ENCODE data around the gene C1QTNF9. TPM values are rescaled to one million over a fixed set of nuclear protein-coding genes. Genes with fewer than 3 reads are reported as not detected.

The C1QTNF9 gene
- total RNA-seq, 1 donor from 2014 or later = not detected

- Mint-ChIP-seq H3K4me3 (ENCODE audit: low read depth) (no peak overlapping the region), H3K36me3 (ENCODE audit: insufficient read depth) (no peaks in the 10 kb centered on the region), H3K27ac (no peak overlapping the region), H3K4me1 (ENCODE audit: low read depth) (no peaks in the 10 kb centered on the region), H3K27me3 (no peaks in the 10 kb centered on the region), H3K9me3 (ENCODE audit: low read depth) (no peaks in the 10 kb centered on the region)
- no peak for DNase-seq (ENCODE audit: low spot score, unreplicated experiment)
- no peak for TF ChIP-seq CTCF (IDR thresholded peaks at IDR 0.05; ENCODE audit: unreplicated experiment)
These were observed 27.1 kb upstream of the C1QTNF9 start for GRCh38 chr13:24282256-24282655.

GRCh38 chr13:24284889-24285565 lies 24.4 kb upstream of the C1QTNF9 start:
- no peak overlapping the region for H3K4me3 Mint-ChIP-seq (ENCODE audit: low read depth)
- H3K27ac Mint-ChIP-seq = no peak overlapping the region
- H3K36me3 Mint-ChIP-seq (ENCODE audit: insufficient read depth) = peaks cover 7% of the 10 kb centered on the region
- no peaks in the 10 kb centered on the region for H3K9me3 Mint-ChIP-seq (ENCODE audit: low read depth)
- no peak for DNase-seq (ENCODE audit: low spot score, unreplicated experiment)
- no peak for TF ChIP-seq CTCF (IDR thresholded peaks at IDR 0.05; ENCODE audit: unreplicated experiment)
- H3K27me3 Mint-ChIP-seq = no peaks in the 10 kb centered on the region
- no peaks in the 10 kb centered on the region for H3K4me1 Mint-ChIP-seq (ENCODE audit: low read depth)

GRCh38 chr13:24286624-24287023 lies 22.8 kb upstream of the C1QTNF9 start:
- DNase-seq (ENCODE audit: low spot score, unreplicated experiment) = no peak
- H3K4me1 Mint-ChIP-seq (ENCODE audit: low read depth) = no peaks in the 10 kb centered on the region
- no peaks in the 10 kb centered on the region for H3K9me3 Mint-ChIP-seq (ENCODE audit: low read depth)
- H3K27ac Mint-ChIP-seq = no peak overlapping the region
- TF ChIP-seq CTCF (IDR thresholded peaks at IDR 0.05; ENCODE audit: unreplicated experiment) = no peak
- peaks cover 7% of the 10 kb centered on the region for H3K36me3 Mint-ChIP-seq (ENCODE audit: insufficient read depth)
- H3K4me3 Mint-ChIP-seq (ENCODE audit: low read depth) = no peak overlapping the region
- no peaks in the 10 kb centered on the region for H3K27me3 Mint-ChIP-seq

GRCh38 chr13:24287748-24288287 lies 21.6 kb upstream of the C1QTNF9 start:
- no peak for TF ChIP-seq CTCF (IDR thresholded peaks at IDR 0.05; ENCODE audit: unreplicated experiment)
- H3K36me3 Mint-ChIP-seq (ENCODE audit: insufficient read depth) = peaks cover 11% of the 10 kb centered on the region
- no peak for DNase-seq (ENCODE audit: low spot score, unreplicated experiment)
- no peaks in the 10 kb centered on the region for H3K4me1 Mint-ChIP-seq (ENCODE audit: low read depth)
- H3K4me3 Mint-ChIP-seq (ENCODE audit: low read depth) = no peak overlapping the region
- no peaks in the 10 kb centered on the region for H3K9me3 Mint-ChIP-seq (ENCODE audit: low read depth)
- H3K27me3 Mint-ChIP-seq = no peaks in the 10 kb centered on the region
- H3K27ac Mint-ChIP-seq = no peak overlapping the region

- no peaks in the 10 kb centered on the region for H3K9me3 Mint-ChIP-seq (ENCODE audit: low read depth)
These were observed 20.5 kb upstream of the C1QTNF9 start for GRCh38 chr13:24288870-24289269.

More at GRCh38 chr13:24288870-24289269, 20.5 kb upstream of the C1QTNF9 start:
- no peak overlapping the region for H3K27ac Mint-ChIP-seq
- H3K36me3 Mint-ChIP-seq (ENCODE audit: insufficient read depth) = peaks cover 12% of the 10 kb centered on the region
- TF ChIP-seq CTCF (IDR thresholded peaks at IDR 0.05; ENCODE audit: unreplicated experiment) = no peak
- H3K4me3 Mint-ChIP-seq (ENCODE audit: low read depth) = no peak overlapping the region
- H3K27me3 Mint-ChIP-seq = no peaks in the 10 kb centered on the region
- no peaks in the 10 kb centered on the region for H3K4me1 Mint-ChIP-seq (ENCODE audit: low read depth)
- no peak for DNase-seq (ENCODE audit: low spot score, unreplicated experiment)
